ENCODE data around the gene MED13. TPM values are rescaled to one million over a fixed set of nuclear protein-coding genes. Genes with fewer than 3 reads are reported as not detected.

The MED13 gene
- total RNA-seq, 2 donors from 2014 or later: 76.5 to 98.3 TPM

GRCh38 chr17:61989509-61989908 lies 75.6 kb downstream of the MED13 start:
- peaks cover 3% of the 10 kb centered on the region for H3K36me3 Mint-ChIP-seq (ENCODE audit: low read depth)

GRCh38 chr17:61986898-61987297 lies 78.2 kb downstream of the MED13 start:
- DNase-seq (no peak), ATAC-seq (no peak)
- Mint-ChIP-seq H3K36me3 (ENCODE audit: low read depth) (peaks cover 3% of the 10 kb centered on the region), H3K27ac (no peak overlapping the region), H3K4me1 (peaks cover 10% of the 10 kb centered on the region), H3K27me3 (no peaks in the 10 kb centered on the region), H3K4me3 (no peak overlapping the region)
- no peaks in the 10 kb centered on the region for H3K9me3 ChIP-seq (ENCODE audit: control insufficient read depth, low read length, poor library complexity, severe bottlenecking)

More at GRCh38 chr17:61989509-61989908, 75.6 kb downstream of the MED13 start:
- H3K4me3 Mint-ChIP-seq: no peak overlapping the region
- H3K4me1 Mint-ChIP-seq: peaks cover 4% of the 10 kb centered on the region
- no peak overlapping the region for H3K27ac Mint-ChIP-seq
- H3K9me3 ChIP-seq (ENCODE audit: control insufficient read depth, low read length, poor library complexity, severe bottlenecking): no peaks in the 10 kb centered on the region
- no peak for ATAC-seq
- H3K27me3 Mint-ChIP-seq: no peaks in the 10 kb centered on the region
- DNase-seq: no peak

DNA sequence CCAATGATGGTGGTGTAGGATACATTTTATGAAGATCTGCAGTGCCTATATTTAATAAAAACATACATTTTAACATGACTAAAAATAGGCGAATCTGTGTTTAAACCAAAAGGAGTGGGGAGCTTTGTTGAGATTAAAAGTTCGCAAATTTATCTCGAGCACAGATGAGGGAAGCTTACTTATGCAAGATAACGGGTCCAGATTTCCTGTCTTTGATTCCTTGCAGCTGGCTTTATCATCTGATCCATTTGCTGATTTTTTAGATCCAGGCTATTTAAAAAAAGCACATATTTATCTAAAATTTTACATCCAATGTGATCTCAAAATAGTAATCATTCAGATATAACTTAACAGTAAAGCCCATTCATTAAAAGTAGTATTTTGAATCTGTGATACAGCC lies 80.3 kb downstream of the MED13 start:
- peak overlapping the region; percentile 45 for H3K27ac Mint-ChIP-seq
- H3K4me1 Mint-ChIP-seq: peaks cover 22% of the 10 kb centered on the region

GRCh38 chr17:61981323-61981722 lies 83.8 kb downstream of the MED13 start:
- H3K4me1 Mint-ChIP-seq: peaks cover 18% of the 10 kb centered on the region
- peaks cover 10% of the 10 kb centered on the region for H3K36me3 Mint-ChIP-seq (ENCODE audit: low read depth)
- H3K27me3 Mint-ChIP-seq: no peaks in the 10 kb centered on the region
- H3K27ac Mint-ChIP-seq: peak overlapping the region; percentile 67
- no peaks in the 10 kb centered on the region for H3K9me3 ChIP-seq (ENCODE audit: control insufficient read depth, low read length, poor library complexity, severe bottlenecking)
- no peak for DNase-seq
- H3K4me3 Mint-ChIP-seq: no peak overlapping the region
- ATAC-seq: no peak

More for the DNA sequence above, 80.3 kb downstream of the MED13 start:
- Mint-ChIP-seq H3K4me3 (no peak overlapping the region), H3K36me3 (ENCODE audit: low read depth) (peaks cover 8% of the 10 kb centered on the region), H3K27me3 (no peaks in the 10 kb centered on the region)
- no peak for DNase-seq
- ATAC-seq: no peak
- H3K9me3 ChIP-seq (ENCODE audit: control insufficient read depth, low read length, poor library complexity, severe bottlenecking): no peaks in the 10 kb centered on the region

- H3K27ac Mint-ChIP-seq: peak overlapping the region; percentile 67
- no peak overlapping the region for H3K4me3 Mint-ChIP-seq
- no peak for ATAC-seq
- H3K9me3 ChIP-seq (ENCODE audit: control insufficient read depth, low read length, poor library complexity, severe bottlenecking): no peaks in the 10 kb centered on the region
- H3K27me3 Mint-ChIP-seq: no peaks in the 10 kb centered on the region
- peaks cover 10% of the 10 kb centered on the region for H3K36me3 Mint-ChIP-seq (ENCODE audit: low read depth)
- DNase-seq: no peak
- H3K4me1 Mint-ChIP-seq: peaks cover 21% of the 10 kb centered on the region
Observed at GRCh38 chr17:61980535-61980934, 84.5 kb downstream of the MED13 start.

GRCh38 chr17:61974115-61974514 lies 91.0 kb downstream of the MED13 start:
- no peaks in the 10 kb centered on the region for H3K9me3 ChIP-seq (ENCODE audit: control insufficient read depth, low read length, poor library complexity, severe bottlenecking)
- peak overlapping the region; percentile 78 for H3K27ac Mint-ChIP-seq
- H3K4me1 Mint-ChIP-seq: peaks cover 7% of the 10 kb centered on the region
- no peak overlapping the region for H3K4me3 Mint-ChIP-seq
- H3K27me3 Mint-ChIP-seq: no peaks in the 10 kb centered on the region
- ATAC-seq (no peak), DNase-seq (no peak)
- peaks cover 2% of the 10 kb centered on the region for H3K36me3 Mint-ChIP-seq (ENCODE audit: low read depth)

- no peaks in the 10 kb centered on the region for H3K9me3 ChIP-seq (ENCODE audit: control insufficient read depth, low read length, poor library complexity, severe bottlenecking)
- Mint-ChIP-seq H3K27ac (no peak overlapping the region), H3K36me3 (ENCODE audit: low read depth) (peaks cover 2% of the 10 kb centered on the region), H3K27me3 (no peaks in the 10 kb centered on the region), H3K4me3 (no peak overlapping the region), H3K4me1 (peaks cover 9% of the 10 kb centered on the region)
- ATAC-seq (no peak), DNase-seq (no peak)
Observed at GRCh38 chr17:61972311-61972710, 92.8 kb downstream of the MED13 start.

- H3K4me1 Mint-ChIP-seq: peaks cover 6% of the 10 kb centered on the region
- DNase-seq (no peak), ATAC-seq (no peak)
- no peaks in the 10 kb centered on the region for H3K27me3 Mint-ChIP-seq
- no peak overlapping the region for H3K4me3 Mint-ChIP-seq
- H3K27ac Mint-ChIP-seq: no peak overlapping the region
- peaks cover 4% of the 10 kb centered on the region for H3K36me3 Mint-ChIP-seq (ENCODE audit: low read depth)
- H3K9me3 ChIP-seq (ENCODE audit: control insufficient read depth, low read length, poor library complexity, severe bottlenecking): no peaks in the 10 kb centered on the region
Observed at GRCh38 chr17:61970030-61970429, 95.0 kb downstream of the MED13 start.

DNA sequence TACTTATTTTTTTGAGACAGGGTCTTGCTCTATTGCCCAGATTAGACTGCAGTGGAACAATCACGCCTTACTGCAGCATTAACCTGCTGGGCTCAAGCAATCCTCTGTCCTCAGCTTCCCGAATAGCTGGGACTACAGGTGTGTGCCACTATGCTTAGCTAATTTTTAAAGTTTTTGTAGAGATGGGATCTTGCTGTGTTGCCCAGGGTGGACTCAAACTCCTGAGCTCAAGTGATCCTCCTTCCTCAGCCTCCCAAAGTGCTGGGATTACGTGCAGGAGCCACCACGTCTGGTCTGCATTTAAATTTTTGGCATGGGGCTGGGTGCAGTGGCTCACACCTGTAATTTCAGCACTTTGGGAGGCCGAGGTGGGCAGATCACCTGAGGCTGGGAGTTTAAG lies 96.3 kb downstream of the MED13 start:
- no peaks in the 10 kb centered on the region for H3K9me3 ChIP-seq (ENCODE audit: control insufficient read depth, low read length, poor library complexity, severe bottlenecking)
- ATAC-seq (no peak), DNase-seq (no peak)
- Mint-ChIP-seq H3K27me3 (no peaks in the 10 kb centered on the region), H3K4me1 (peaks cover 2% of the 10 kb centered on the region), H3K36me3 (ENCODE audit: low read depth) (peaks cover 8% of the 10 kb centered on the region), H3K4me3 (no peak overlapping the region), H3K27ac (no peak overlapping the region)

DNA sequence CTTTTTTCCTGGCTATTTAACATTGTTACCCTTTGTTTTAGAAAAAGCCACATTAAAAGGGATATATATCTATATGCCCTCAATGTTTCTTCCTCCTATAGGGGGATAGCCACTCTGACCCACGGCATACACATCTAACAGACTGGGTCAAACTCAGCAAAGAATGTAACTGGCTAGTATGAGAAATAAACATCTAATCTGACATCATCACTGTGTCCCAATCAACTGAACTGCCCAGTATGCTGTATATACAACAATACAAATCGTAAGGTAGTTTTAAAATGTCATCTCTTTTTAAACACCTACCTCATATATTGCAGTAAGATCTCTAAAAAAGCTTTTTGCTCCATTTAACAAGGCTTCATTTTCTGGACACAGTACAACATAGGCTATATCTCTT lies 97.3 kb downstream of the MED13 start:
- Mint-ChIP-seq H3K27ac (peak overlapping the region; percentile 34), H3K4me3 (no peak overlapping the region), H3K4me1 (peaks cover 5% of the 10 kb centered on the region), H3K27me3 (no peaks in the 10 kb centered on the region), H3K36me3 (ENCODE audit: low read depth) (peaks cover 8% of the 10 kb centered on the region)
- DNase-seq: no peak
- ATAC-seq: no peak
- no peaks in the 10 kb centered on the region for H3K9me3 ChIP-seq (ENCODE audit: control insufficient read depth, low read length, poor library complexity, severe bottlenecking)

DNA sequence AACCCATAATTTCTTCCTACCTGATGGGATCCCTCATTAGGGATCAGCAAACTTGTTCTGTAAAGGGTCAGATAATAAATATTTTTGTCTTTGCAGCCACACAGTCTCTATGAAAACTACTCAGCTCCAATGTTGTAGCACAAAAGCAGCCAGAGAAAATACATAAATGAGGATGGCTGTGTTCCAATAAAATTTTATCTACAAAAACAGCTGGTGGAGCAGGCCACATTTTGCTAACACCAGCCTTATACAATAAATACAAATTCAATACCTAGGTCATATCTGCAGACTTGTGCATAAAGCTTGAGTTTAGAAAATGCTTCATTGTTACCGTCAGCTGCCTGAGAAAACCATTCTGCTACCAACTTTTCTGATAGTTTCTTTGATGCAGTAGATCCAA lies 98.9 kb downstream of the MED13 start:
- H3K4me1 Mint-ChIP-seq: peaks cover 5% of the 10 kb centered on the region
- ATAC-seq (no peak), DNase-seq (no peak)
- H3K36me3 Mint-ChIP-seq (ENCODE audit: low read depth): peaks cover 6% of the 10 kb centered on the region
- no peak overlapping the region for H3K27ac Mint-ChIP-seq
- no peaks in the 10 kb centered on the region for H3K27me3 Mint-ChIP-seq
- no peak overlapping the region for H3K4me3 Mint-ChIP-seq
- no peaks in the 10 kb centered on the region for H3K9me3 ChIP-seq (ENCODE audit: control insufficient read depth, low read length, poor library complexity, severe bottlenecking)

DNA sequence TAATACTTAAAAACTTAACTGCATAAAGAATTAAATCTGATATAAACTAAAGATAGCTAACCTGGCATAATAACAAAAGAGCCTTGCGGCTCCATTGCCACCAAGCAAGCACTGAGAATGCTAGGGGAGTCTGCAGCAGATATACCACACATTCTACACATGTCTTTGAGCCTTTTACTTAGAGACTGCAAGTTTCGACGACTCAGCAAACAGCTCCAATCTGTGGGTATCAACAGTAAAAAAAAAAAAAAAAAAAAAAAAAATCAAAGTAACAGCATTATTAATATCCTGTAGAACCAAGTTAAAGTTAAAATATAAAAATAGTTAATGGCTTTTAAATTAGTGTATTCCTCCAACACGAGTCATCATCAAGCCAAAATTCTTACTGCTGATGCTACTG lies 109.5 kb downstream of the MED13 start:
- no peak for DNase-seq
- H3K36me3 Mint-ChIP-seq (ENCODE audit: low read depth): peaks cover 4% of the 10 kb centered on the region
- no peaks in the 10 kb centered on the region for H3K27me3 Mint-ChIP-seq

GRCh38 chr17:61947367-61948078 lies 117.6 kb downstream of the MED13 start:
- no peaks in the 10 kb centered on the region for H3K36me3 Mint-ChIP-seq (ENCODE audit: low read depth)
- H3K4me1 Mint-ChIP-seq: no peaks in the 10 kb centered on the region
- H3K4me3 Mint-ChIP-seq: no peak overlapping the region
- no peak for ATAC-seq
- H3K9me3 ChIP-seq (ENCODE audit: control insufficient read depth, low read length, poor library complexity, severe bottlenecking): no peaks in the 10 kb centered on the region
- DNase-seq: no peak
- no peaks in the 10 kb centered on the region for H3K27me3 Mint-ChIP-seq
- no peak overlapping the region for H3K27ac Mint-ChIP-seq

More for the DNA sequence above, 109.5 kb downstream of the MED13 start:
- H3K9me3 ChIP-seq (ENCODE audit: control insufficient read depth, low read length, poor library complexity, severe bottlenecking): no peaks in the 10 kb centered on the region
- Mint-ChIP-seq H3K27ac (no peak overlapping the region), H3K4me3 (no peak overlapping the region), H3K4me1 (no peaks in the 10 kb centered on the region)
- ATAC-seq: no peak

- ATAC-seq (no peak), DNase-seq (no peak)
- H3K27me3 Mint-ChIP-seq: no peaks in the 10 kb centered on the region
Observed at GRCh38 chr17:61946359-61946758, 118.7 kb downstream of the MED13 start.

More at GRCh38 chr17:61946359-61946758, 118.7 kb downstream of the MED13 start:
- Mint-ChIP-seq H3K4me3 (no peak overlapping the region), H3K36me3 (ENCODE audit: low read depth) (no peaks in the 10 kb centered on the region), H3K4me1 (no peaks in the 10 kb centered on the region), H3K27ac (no peak overlapping the region)
- no peaks in the 10 kb centered on the region for H3K9me3 ChIP-seq (ENCODE audit: control insufficient read depth, low read length, poor library complexity, severe bottlenecking)

All from T-helper 17 cell (primary cell).